ENCODE data around the gene HDAC4.

Gene HDAC4

DNA sequence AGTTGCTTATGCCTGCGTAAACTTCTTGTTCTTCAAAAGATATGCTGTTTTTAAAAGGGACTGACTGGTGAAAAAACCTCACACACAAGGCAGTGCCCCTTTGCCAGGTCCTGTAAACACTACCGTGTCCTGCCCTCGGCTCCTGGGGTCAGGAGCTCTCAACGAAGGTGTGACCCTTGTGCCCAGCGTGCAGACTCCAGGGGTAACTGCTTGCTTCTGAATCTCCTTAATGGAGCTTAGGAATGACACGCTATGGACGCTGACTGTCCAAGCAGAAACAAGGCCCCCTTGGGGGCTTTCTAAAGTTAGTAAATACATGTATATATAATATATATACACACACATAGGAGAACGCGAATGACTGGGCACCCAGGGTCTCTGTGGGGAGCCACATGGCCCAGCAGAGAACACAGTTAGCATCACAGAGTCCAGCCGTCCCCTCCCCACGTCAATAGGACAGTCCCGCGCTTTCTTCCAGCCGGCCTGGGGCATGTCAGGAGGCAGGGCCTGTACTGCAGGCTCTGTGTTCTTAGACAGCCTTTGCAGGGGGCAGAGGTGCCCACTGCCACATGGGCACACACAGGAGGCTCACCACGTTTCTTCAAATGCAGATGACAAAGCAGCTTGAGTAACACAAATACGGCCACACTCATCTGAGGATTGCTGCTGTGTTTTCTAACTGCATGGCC lies 96.1 kb downstream of the HDAC4 start:
- no peak for DNase-seq

DNA sequence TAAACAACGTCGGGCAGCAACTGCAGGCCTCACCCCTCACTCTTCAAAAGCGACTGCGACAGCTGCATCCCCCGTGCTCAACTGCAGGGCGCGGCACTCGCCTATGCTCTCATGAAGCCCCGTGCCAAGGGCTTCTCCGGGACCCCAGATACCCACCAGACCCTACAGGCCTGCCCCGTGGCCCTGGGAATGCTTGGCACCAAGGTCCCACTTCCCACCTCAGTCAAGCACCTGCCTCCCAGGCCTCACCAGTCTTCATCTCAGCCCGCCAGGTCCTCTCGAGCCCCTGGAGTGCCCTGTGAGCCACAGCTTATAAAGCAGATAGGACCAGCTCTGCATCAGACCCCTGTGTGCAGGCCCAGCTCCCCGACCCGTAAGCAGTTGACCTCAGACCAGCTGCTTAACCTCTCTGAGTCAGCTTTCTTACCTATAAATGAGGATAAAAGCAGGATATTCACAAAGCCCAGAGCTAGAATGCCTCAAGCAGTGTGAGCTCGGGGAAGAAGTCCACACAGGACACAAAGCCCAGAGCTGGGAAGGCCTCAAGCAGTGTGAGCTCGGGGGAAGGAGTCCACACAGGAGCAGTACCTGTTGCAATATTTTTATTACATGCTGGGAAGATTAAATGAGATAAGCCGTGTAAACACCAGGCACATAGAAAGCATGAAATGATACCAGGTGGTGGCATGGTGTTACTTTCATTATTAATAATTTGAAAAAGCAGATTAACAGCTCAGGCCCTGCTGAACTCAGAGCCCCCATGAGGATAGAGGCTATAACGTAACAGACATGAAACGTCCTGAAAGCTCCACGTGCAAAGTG lies 96.9 kb downstream of the HDAC4 start:
- no peak for DNase-seq

DNA sequence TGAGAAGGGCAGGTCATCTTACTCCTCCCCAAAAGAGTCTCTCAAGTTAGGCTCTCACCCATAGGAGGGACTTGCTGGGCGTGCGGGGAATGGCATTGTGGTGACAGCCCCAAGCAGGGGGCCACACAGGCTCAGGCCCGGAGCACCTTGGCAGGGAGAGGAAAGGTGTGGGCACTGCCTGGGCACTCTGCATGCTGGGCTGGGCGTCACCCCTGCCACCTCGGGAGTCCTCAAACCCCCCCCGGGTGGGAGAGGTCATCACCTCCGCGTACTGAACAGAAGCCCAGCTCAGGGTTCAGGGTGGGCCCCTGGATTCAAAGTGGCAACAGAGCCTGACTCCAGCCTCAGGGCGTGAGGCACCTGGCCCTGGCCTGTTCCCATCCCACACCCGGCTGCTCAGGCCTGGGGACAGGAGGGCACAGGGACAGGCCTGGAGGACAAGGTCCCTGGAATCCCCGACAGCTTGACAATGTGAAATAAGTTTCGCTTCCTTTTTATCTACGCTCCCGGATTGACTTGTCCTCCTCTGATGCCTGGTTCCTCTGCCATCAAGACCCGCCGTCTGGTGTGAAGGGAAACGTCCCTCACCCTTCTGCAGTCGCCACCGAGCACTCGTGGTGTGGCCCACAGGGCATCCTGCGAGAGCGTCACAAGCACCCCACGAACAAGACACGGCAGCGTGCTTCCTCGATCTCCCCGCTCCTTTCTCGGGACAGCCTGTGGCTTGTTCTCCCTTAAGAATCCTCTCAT lies 97.8 kb downstream of the HDAC4 start:
- DNase-seq: no peak

DNA sequence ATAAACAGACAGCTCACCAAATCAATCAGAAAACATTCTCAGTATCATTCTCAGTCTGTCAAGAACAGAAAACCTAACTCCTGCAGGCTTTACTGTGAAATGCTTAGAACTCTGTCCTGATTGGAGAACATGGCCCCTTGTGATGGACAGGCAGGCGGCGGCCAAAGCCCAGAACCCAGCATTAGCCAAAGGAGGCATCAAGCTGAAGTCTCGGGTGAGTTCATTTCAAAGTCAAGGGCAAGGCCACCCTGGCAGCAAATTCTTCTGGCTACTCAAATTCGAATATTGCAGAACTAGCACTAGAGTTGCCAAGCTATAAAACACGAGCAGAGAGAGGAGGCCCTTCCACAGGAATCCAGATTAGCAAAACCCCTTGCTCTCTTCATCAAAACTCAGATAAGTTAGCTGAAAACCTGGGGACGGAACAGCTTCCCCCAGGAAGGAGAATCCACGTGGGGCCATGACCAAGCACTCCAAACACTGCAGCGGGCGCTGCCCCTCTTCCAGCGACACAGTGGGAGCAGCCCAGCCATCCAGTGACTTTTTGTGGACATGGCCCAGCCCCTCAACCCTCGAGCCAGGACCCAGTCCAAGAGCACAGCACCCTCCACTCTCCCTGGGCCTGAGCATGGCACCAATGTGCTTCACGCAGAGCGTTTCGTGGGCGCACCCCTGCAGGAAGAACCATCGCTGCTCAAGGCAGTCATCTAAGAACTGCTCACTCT lies 98.6 kb downstream of the HDAC4 start:
- DNase-seq: no peak

DNA sequence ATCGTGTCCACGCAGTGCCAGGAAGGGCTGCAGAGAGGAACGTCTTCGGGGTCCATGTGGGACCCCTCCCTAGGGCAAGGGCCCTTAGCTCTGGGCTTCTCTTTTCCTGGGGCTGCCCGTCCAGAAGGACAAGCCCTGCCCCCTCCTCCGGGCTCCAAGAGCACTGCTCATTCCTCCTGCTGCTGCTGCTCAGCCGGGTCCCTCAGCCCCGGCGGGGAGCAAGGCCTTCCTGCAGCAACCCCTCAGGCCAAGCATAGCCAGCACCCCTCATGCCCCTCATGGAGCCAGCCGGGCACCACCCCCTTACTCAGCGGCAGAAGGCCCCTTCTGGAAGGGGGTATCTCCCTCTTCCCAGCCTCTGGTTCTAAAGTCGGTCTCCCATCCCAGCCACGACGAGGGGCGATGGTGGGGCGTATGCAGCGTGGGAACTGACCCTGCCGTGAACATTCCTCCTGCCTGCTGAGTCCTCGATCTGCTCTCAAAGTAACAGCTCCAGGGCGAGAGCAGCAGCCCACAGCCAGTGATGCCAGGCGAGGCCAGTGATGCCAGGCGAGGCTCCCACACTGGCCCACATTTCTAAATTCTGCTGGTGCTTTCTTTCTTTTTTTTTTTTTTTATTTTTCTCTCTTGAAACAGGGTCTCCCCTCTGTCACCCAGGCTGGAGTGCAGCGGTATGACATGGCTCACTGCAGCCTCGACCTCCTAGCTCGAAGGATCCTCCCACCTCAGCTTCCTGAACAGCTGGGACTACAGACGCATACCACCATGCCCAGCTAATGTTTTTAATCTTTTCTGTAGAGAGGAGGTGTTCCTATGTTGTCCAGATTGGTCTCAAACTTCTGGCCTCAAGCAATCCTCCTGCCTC lies 99.7 kb downstream of the HDAC4 start:
- DNase-seq: no peak

DNA sequence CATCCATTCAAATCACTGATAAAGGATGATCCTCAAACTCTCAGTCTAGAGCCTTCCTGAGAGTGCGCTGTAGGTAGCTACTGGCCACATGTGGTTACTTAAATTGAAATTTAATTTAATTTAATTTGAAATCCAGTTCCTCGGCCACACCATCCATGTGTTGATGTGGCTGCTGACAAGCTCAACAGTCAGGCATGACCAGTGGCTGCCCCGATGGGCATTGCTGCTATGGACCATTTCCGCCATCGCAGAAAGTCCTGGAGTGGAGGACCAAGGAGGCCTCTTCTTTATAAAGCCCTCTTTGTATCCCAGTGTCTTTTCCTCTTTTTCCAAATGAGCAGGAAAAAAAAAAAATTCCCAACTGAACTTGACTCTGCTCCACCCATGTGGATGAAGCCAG lies 100.6 kb downstream of the HDAC4 start:
- DNase-seq: no peak

DNA sequence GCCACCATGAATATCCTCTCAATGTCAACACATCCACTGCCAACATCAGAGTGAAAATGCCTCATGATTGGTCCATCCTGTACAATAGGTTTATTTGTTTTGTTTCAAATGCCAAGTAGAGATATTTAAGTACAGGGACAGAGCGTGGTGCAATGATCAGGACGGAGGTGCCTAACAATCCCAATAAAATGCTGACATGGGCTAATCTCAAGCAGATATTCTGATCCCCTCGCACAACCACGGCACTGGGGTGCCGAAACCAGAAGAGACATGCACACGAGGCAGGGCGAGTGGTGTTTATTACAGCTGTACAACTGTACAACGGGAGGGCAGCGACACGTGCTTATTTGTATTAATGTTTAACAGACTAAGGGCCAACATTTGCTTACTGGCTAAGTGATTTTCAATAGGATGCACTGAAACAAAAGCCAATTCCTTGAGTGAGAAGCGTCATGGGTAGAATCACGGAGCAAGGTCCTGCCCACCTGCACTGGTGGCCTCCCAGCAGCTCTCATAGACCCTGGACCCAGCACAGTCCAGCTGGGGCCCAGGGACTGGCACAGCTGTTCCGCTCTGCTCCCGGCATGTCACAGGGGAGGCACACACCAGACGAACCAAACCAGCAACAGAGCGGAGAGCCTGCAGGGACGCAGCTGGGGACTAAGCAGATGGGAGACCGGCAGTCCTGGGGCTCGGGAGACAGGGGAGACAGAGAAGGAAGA lies 101.4 kb downstream of the HDAC4 start:
- DNase-seq: no peak

DNA sequence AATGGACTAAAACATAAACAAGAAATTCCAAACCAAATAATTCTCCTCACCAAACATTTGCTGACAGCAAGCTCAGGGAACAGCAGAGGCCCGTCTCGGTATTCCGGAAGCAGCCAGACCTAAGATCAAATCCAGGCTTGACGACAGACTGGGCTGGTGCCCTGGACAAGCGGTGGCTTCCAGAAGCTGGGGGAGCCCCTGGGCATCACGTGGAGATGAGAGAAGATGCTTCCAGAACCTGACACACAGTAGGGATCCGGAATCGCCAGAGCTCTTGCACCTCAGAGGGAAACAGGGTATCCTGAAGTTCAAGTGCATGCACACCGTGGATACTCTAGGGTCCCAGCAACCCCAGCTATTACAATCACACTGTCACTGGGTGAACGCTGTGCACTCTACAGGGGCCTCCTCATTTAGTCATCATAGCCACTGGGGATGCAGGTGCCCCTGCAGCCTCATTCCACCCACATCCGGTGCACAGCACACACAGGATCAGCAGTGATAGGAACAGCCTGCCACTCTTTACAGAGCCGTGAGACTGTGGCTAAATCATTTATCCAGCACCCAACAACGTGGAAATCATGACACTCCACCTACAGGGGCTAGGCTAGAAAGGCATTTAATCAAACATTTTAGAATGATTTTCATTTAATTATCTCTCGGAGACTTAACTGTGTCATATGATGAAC lies 102.6 kb downstream of the HDAC4 start:
- peak; percentile 74 for DNase-seq

DNA sequence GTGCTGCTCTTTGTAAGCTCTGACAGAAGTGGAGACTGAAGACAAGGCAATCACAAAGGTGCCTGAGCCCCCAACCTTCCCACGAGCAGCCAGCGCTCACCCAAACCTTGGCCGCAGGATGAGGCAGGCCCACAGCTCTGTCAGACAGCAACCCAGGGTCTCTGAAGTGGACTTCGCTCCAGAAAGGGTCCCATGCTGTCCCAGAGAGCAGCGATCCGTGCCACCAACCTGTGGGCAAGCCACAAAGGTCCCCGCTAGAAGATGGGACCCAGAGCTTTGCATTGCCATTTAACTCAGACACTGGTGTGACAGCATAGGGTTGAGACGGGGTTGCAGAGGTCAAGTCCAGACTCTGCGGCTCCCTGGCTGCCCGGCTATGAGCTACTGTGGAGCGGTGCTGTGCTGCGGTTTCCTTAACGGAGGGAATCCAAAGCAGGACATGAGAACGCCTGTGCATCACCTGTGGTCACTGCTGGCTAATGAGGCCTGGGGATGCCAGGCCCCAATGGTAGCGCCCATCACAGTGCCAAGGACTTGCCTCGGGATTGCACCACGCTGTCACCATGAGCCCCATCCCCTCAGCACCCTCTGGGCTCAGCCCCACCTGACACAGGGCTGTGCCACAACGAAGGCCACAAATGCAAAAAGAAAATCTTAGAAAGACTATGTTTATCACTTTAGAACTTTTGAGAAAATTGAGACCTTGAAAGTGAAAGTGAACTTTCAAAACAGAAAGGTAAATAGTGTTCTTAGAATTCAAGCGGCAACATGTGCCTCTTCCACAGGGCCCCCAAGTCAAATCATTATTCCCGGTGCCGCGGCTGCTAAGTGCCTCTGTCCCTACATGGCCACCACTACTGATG lies 103.4 kb downstream of the HDAC4 start:
- no peak for DNase-seq

DNA sequence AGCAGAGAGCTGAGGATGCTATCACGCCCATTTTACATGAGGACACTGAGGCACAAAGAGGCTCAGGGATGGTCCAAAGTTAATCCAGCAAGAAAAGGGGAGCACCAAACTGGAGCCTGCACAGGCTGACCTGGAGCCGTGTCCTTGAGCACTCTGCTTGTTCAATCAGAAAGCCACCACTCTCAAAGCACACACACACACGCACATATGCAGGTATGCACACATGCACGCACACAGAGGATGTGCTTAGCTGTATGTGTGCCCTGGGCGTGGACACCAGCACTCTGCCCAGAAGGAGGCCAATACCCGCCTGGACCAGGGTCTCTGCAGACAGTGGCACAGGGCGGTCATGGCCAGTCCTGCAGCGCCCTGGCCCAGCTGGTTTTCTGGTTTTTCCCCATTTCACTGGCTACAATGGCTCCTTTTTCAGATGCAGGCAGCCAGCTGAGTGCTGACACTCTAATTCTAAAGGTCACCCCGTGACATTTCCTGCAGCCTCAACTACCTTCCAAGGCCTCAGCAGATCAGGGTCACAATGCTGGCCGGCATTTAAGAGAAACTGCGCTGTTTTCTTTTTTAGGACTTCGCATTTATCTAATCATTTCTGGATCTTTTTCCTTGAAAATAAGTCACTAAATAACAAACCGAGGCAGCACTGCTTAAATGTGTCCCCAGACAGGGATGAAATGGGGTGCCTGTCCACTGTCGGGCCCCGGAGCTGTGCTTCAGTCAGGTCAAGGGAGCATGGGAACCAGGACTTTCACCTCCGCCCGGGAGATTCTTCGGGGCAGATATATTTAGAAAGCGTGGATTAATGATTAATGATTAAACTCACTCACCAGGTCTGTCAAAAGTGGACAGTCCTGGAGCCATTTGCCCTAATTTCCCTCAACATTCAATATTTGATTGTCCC lies 104.5 kb downstream of the HDAC4 start:
- no peak for DNase-seq

DNA sequence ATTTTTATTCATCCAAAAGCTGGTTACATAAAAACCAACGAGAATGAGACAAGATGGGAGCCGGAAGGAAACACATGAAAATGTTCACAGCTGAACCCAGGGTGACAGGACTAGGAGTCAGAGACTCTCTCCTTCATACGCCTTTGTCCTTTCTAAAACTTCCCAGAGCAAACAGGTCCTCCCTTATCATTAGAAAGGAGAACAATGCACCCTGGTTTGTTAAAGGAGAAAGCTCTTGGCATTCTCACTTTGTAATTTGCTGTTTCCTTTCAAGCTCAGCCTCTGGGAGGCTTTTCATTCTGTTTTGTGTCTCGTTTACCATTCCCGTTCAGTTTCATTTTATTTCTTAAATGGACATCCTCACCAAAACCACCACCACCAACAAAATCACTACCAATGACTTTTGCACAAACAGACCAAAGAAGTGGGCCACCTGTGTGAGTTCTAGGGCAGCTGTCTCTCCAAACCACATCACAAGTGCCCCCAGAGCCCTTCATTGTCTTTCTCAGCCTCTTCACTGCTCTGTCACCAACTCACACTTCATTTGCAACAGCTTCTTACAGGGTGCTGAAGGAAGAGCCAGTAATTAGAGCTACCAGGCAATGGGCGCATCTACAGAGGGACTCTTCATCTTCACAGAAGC lies 105.3 kb downstream of the HDAC4 start:
- DNase-seq: no peak

DNA sequence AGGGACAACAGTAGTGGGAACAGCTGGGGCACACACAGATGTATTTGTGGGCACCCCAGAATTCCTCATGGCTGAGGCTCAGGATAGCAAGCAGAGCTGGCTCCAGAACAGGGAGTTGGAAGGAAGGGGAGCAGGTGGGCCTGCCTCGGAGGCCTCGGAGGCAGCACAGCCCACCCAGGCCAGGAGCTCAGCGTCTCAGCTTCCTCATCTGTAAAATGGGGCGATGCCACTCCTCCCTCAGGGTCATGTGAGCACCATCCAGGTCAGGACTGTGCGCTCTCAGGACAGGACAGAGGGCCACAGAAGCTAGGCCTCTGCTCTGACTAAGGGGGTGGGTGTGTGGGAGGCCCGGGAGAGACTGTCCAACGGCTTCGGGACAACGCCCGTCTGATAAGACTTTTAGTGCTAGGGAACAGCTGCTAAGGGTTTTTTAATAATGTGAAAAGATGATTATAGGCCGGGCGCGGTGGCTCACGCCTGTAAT lies 106.2 kb downstream of the HDAC4 start:
- no peak for DNase-seq

DNA sequence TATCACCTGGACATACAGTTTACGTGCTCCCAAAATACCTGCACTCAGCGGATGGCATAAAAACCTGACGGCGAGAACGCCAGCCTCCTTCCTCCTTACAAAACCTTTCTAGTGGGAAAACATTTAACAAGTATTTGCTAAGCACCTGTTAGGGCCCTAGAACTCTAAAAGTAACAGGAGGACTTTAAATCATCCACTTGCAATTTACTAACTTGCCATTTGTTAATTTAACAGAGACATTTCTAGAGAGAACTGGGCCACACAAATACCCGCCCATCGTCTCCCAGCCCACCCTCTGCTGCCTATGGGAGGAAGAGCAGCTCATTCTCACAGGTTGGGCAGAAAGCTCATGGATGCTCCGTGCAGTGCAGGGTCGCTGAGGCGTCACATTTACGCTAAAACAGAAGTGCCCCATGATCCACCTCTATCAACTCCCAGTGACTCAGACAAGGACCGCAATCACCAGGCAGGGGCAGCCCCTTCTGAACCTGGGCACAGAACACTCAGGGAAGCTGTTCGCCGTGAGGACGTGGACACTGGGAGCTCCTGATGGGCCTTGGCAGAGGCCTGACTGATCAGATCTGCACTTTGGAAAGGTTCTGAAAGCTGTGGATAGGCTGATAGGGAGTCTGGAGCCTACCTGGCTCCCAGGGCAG lies 106.9 kb downstream of the HDAC4 start:
- DNase-seq: peak; percentile 74

DNA sequence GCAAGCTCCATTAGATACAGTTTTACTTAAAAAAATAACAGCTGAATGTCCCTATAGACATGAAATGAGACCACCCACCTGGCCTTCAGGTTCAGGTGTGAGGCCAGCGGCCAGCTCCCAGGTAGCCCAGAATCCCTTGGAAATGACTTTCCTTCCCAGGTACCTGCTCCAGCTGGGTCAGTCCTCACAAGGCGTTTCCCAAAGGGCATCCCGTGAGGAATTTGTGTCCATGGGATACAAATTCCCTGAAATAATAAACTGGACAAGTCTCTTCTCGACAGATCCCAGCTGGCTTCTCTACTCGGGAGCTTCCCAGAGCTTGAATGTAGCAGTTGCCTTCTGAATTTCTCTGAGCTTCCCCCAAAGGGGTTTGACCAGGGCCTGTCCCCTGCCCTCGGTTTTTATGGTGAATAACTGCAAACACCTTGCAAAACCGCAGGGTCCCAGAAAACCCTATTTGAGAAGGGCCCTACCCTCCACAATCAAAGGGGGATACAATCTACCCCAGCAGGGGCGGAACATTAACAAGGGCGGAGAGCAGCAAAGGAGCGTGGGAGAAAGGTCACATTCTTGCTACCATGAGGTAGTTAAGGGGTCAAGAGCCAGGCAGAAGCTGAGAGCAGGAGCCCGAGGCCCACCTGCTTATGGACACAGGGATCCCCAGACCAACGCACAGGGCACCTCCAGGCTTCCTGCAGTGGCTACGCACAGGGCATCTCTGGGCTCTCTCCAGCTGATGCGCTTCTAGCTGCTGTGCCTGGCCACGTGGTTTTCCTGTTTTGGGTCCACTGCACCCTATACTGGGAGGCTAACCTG lies 107.7 kb downstream of the HDAC4 start:
- no peak for DNase-seq

DNA sequence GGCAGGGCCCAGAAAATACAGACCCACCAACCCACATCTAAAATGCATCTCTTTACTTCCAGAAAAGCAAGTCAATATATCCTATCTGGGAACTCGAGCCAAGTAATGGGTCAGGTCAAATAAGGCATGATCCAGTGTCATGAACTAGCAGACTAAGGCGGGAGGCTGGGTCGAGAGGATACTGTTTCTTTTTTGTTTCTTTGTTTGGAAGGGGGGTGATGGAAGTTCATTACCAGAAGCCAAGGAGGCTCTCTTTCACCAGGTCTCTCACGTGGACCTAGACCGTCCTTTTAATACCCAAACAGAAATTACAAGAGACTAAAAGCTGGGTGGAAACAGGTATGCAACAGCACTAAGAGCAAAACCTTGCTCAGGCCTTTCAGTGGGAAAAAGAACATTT lies 108.3 kb downstream of the HDAC4 start:
- no peak for DNase-seq
